ENCODE measurements around the gene PLGRKT.
A peak's percentile ranks its signal among the peaks of the same experiment; 100 is the strongest.
"Not testable (repeated sequence)": the region's sequence is repeated elsewhere in the genome, so short reads cannot be mapped to it uniquely, and the experiment has no call there.

PLGRKT gene

DNA sequence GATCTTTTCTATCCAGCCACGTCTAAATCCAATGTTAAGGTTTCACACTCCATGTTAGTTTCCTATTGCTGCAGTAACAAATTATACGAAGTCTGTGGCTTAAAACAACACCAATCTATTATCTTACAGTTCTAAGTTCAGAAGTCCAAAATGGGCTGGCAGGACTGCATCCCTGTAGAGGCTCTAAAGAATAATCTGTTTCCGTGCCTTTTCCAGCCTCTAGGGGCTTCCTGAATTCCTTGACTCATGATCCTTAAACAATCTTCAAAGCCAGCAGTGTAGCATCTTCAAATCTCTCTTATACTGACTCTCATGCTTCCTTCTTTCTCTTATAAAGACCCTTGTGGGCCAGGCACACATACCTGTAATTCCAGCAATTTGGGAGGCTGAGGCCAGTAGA lies 6.8 kb downstream of the PLGRKT start:
- DNase-seq (ENCODE audit: low read depth), result no peak

DNA sequence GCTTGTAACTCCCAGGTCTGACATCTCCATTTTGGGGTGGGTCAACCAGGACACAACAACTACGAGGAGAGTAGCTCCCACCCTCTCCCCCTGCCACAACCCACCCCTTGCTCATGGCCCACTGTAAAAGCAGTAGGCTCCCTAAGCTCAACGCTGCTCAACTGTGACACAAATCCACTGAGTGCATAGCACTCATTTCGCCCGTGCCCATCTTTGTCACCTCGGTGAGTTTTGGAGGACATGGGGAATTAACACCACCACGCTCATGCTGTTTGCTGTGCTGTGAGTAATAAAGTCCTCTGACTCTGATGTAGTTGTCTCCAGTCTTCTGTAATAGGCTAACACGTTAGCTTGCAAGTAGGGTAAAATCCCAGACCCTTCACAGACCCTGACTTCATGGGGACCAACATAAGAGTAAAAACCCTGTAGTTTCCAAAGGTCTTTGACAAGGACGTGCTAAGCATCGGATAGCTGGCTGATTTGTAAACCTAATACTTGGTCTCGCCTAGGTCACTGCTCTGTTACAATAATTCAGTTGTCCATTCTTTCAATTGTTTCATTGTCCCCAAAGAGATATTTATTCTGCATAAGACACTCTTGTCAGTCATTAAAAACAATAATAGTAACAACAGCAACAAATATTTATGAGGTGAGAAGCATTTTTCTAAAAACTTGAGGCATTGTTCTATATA lies 7.7 kb downstream of the PLGRKT start:
- DNase-seq (ENCODE audit: low read depth), result no peak

DNA sequence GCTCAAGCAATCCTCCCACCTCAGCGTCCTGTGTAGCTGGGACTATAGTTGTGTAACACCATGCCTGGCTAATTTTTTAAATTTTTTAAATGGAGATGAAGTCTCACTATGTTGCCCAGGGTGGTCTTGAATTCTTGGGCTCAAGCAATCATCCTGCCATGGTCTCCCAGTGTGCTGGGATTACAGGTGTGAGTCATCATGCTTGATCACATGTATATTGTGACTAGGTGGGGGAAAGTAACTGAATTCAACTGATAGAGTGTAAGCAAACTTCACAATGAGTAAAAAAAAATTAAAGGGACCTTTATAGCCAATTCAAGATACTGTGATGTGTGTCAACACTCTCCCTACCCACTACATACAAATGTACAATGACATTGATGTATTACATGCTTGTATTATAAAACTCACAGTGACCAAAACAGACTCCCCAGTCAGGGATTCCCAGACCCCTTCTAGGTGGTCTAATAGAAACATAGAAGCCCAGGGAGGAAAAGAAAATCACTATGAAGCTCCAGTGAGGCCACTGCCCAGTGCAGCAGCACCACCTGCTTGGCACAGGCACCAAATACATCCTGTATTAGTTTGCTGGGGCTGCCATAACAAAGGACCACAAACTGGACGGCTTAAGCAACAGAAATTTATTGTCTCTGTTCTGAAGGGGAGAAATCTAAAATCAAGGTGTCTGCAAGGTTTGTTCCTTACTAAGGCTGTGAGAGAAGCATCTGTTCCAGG lies 8.8 kb downstream of the PLGRKT start:
- DNase-seq (ENCODE audit: low read depth), result no peak

DNA sequence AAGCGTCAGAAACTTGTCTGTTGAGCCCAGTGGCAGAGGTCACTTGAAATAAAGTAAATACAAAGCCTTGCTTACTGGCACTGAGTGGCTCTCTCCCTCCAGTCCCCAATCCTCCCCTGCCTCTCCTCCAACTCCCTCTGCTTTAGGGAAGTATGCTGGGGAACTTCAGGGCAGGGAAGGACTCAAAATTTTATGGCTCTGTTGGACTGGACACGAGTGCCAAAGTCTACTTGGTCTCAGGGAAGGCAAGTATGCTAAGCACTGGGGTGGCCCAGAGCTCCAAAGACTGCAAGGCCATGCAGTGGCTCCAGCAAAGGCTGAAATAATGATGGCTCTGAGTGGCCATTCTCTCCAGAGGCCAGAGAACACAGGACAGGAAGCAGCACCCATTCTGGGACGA lies 9.6 kb downstream of the PLGRKT start:
- no peak for DNase-seq (ENCODE audit: low read depth)

DNA sequence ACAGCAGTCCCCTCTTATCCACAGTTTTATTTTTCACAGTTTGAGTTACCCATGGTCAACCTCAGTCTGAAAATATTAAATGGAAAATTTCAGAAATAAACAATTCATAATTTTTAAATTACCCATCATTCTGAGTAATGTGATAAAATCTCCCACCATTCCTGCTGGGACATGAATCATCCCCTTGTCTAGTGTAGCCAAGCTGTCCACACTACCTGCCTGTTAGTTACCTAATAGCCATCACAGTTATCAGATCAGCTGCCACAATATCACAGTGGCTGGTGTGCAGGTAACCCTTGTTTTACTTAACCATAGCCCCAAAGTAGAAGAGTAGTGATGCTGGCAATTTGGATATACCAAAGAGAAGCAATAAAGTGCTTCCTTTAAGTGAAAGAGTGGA lies 10.7 kb downstream of the PLGRKT start:
- no peak for DNase-seq (ENCODE audit: low read depth)

DNA sequence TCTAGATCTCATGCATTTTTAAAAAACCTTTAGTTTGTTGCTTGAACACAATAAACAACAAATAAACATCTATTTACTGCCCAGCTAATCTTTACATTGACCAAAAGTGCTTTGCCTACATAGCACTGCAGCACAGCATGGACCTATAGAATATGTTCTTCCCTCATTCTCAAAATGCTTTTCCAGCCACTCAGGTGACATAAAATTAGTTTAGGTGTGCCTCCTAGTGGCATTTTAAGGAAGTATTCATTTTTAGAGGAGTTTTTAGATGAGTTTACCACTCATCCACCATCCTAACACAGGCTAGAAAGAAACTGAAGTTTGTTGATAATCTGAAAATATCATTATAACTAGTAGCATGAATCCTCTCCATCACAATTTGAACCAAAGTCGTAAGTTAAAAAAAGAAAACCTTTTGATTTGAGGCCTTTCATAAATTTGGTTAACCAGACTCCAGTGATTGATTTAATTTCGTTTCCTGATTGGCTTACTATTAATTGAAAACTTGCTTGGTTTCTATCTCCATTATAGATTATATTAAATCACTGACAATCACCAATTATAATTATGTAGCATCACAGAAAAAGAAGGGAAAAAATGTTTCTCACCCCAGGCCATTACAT lies 12.6 kb downstream of the PLGRKT start:
- no peak for DNase-seq (ENCODE audit: low read depth)

DNA sequence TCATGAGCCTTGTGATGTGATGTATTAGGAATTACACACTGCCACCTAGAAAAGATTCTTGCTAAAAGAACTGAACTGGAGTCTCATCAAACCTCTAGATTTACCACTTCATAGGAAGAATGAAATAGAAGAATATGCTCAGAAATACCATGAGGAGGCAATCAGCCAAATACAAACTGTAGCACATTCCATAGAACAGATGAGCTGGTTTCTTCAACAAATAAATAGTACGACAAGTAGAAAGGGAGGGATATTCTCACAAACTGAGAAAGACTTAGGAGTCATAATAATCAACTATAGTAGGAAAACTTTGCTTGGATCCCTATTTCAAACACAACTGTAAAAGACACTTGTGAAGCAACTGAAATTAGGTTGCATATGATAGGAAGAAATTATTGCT lies 15.4 kb downstream of the PLGRKT start:
- no peak for DNase-seq (ENCODE audit: low read depth)

DNA sequence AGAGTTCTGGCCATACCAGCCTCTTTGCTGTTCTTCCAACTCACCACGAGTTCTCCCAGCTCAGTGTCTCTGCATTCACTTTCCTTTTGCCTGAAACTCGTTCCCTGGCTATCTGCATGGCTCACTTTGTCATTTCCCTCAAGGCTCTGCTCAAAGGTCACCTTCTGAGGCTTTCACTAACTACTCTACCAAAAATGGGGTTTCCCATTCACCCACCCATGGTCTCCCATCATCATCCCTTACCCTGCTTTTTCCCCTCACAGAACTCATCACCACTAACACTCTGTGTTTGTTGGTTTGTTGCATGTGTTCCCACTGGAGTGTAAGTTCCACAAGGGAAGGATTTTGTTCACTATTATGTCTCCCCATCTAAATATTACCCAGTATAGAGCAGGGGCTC lies 16.6 kb downstream of the PLGRKT start:
- DNase-seq (ENCODE audit: low read depth), result no peak

DNA sequence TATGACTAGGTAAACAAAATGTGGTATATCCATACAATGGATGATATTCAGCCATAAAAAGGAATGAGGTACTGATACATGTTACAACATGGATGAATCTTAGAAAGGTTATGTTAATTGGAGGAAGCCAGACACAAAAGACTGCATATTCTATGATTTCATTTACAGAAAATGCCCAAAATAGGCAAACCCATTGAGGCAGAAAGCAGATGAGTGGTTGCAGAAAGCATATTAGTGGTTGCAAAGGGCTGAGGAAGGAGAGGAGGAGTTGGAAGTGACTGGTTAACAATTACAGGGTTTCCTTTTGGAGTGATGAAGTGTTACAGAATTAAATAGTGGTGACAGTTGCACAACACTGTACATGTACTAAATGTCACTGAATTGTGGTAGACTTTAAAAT lies 17.7 kb downstream of the PLGRKT start:
- no peak for DNase-seq (ENCODE audit: low read depth)

DNA sequence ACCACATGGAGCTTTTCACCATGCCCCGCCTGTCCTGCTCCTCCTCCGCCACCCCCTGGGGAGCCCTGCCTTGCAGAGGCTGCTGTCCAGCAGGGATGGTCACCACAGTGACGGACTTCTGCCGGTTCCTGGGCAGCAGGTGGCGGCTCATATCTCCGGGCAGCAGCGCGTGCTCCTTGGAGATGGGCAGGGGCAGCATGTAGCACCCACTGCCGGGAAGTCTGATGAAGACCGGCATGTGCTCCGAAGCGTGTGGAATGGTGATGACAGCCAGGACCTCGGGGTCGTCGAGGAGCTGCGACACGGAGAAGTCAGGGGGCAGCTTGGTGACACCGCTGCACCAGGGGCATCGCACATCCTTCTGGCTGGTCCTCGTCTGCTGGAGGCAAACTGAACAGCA lies 19.2 kb downstream of the PLGRKT start:
- no peak for DNase-seq (ENCODE audit: low read depth)

DNA sequence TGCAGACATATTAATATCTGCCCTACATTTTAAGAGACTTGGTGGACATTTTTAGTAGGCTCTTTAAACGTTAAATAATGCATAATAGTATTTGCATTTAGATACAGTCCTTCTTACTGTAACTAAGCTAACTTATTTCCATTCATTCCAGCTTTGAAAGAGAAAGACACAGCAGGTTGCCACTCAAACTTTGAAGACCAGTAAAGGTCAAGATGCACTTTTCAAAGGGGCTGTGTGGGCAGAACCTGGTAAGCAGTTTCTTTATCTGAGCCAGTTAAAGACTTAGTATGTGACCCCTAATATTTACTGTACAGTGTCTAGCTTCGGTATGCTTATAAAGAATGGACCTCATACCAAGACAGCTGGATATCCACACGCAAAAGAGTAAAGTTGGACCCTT lies 20.8 kb downstream of the PLGRKT start:
- no peak for DNase-seq (ENCODE audit: low read depth)

DNA sequence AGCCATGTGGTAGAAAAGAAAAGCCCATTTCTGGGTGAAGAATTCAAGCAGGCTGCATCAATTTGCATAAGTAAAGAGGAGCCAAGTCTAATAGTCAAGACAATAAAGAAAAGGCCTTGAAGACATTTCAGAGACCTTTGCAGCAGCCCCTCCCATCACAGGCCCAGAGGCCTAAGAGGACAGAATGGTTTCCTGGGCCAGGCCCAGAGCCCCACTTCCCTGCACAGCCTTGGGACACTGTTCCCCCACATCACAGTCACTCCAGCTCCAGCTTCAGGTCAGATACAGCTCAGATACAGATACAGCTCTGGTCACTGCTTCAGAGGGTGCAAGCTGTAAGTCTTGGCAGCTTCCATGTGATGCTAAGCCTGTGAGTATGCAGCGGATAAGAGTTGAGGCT lies 29.1 kb downstream of the PLGRKT start:
- DNase-seq (ENCODE audit: low read depth), result no peak

DNA sequence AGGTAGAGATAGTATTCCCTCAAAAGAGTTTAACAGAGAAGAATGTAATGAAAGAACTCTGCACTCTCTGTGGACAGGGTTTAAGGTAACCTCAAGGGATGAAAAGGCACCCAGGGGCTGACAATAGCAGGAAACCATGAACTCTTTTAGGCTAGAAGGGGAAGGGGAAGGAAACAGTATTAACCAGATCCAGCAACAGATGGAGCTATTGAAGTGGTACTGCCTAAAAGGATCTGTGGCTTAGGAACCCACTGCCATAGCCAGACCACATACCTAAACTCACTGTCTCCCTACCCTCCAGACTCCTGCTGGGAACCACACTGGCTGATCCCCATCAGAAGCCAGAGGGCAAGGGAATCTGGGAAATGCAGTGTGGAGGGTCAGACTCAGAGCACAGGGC lies 35.5 kb downstream of the PLGRKT start:
- no peak for DNase-seq (ENCODE audit: low read depth)

DNA sequence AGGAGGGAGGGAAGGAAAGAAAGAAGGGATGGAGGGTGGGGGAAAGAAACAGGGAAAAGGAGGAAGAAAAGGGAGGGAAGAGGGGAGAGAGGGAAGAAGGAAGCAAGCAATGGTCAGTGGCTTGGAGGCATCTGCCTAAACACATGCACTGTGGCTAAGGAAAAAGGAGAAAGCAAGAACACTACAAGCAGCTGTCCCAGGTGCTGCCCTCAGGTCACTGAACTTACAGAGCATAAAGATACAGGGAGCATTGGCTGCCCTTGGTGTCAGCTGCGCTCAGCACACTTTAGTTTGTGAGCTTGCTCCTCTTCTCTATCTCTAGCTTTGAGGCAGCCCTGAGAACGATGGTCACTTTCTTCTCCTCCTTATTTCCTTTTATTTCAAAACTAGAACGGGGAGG lies 40.2 kb downstream of the PLGRKT start:
- not testable (repeated sequence) for DNase-seq (ENCODE audit: low read depth)

DNA sequence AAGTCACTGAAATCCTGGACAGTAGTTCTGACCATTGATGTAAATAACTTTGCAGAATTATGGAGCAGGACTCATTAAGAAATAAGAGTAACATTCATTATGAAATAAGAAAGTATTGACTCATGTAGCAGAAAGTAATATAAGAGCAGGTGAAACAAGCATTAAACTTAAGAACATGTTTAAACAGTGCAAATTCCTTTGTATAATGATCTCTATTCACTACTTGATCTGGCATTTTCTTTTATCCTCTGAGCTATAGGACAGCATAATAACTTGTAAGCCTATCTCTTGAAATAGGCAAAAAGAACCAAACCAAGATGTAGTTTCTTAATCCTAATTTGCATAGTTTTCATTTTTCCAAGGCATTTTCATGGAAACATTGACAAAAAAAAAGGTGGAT lies 42.3 kb downstream of the PLGRKT start:
- DNase-seq (ENCODE audit: low read depth), result no peak

DNA sequence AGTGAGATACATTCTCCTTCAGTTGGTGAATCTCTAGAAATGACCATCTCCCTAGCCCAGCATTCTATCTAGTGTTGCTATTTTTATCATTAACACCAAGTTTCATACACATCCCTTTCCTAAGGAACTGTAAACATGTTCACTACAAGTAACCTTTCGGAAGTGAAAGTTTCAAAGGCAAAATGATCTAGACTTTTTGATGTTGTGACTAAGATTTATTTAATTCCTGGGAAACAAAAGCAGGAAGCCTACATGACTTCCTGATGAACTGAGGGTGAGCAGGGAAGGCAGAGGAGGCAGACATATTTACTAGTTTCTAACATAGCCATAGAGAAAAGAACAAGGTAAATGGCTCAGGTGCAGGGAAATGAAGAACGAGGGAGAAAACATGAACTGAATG lies 43.7 kb downstream of the PLGRKT start:
- DNase-seq (ENCODE audit: low read depth), result not testable (repeated sequence)

DNA sequence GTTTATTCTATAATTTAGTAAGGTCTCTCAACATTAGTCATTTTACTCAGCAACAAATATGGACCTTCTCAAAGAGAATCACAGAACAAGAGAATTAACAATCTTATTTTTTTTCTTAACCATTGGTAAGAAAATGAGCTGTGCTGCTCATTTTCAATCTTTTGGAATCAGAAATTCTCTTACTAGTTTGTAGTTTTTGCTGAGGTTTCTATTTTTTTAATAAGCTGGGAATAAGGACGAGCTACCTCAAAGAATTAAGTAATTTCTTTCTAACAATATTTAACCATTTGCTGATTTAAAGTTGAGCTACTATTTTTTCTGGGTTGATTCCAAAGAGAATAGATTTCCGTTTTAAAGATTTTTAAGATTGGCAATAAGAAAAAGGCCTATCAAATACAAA lies 44.2 kb downstream of the PLGRKT start:
- no peak for DNase-seq (ENCODE audit: low read depth)

DNA sequence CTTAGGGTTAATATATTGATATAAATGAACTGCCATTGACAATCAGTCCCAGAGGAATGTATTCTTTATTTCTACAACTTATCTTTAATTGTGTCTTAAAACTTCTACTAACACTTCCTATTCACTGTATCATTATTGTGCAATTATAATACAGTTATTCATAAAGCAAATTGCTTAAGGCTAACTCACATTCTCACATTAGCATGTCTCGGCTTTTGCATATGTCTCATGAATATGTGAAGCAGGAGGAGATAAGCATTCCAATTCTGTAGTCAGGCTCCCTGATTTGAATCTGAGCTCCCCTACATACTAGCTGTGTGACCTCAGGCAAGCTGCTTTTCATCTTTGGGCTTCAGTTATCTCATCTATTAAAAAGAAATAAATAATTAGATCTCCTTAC lies 45.4 kb downstream of the PLGRKT start:
- DNase-seq (ENCODE audit: low read depth), result no peak

DNA sequence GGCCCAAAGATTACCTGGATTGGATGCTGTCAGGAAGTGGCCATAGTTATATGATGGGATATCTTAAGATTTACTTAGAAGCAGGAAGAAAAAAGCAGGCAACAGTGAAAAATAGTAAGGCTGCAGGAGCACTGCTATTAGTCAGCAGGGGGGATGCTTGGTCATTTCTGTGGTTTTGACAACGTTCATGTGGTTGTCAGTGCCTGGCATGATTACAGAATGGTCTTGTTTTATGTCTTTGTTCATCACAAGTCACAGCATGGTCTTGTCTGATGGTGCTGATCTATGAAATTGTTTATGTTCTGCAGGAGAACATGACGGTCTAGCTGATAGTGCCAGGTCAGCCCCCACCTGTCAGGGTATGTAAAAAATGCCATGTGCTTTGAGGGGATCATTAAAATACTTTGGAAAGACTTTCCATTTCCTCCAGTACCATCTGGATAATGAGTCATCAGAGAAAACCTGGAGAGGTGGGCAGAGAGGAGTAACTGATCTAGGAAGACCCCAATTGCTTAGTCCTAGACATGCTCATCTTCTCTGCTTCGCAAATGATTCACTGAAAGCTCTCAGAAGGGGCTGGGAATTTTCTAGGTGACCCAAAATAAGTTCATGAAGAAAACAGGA lies 48.5 kb downstream of the PLGRKT start:
- DNase-seq (ENCODE audit: low read depth), result peak; percentile 73

DNA sequence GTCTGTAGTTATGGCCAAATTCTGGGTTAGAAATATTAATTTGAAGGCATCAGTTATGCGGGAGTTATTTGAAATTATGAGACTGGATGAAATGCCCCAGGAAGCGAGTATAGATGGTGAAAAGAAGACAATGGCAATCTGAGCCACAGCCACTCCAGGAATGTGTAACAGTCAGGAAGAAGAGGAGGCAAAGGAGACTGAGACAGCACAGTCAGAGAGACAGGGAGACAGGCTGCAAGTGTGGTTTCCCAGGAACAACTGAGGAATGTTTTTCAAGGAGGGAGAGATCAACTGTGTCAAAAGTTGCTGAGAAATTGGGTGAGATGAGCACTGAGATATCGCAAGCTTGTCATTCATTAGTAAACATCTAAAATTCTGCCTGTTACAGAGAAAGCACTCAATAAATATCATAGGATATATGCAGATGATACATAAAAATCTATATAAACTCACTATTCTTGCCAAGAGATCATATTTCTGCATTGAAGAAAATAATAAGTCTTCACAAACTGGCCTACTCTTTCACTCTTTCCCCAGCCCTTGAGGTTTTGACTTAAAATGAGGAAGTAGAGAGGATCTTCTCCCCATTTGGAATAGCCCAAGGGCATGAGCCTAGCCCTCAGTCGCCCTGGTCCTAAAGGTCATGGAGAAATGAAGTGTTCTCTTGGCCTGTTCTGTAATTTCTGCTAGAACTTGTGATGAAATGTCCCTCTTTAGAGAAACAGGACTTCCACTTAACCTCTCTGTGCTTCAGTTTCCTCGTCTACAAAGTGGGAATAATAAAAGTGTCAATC lies 49.5 kb downstream of the PLGRKT start:
- DNase-seq (ENCODE audit: low read depth), result no peak

DNA sequence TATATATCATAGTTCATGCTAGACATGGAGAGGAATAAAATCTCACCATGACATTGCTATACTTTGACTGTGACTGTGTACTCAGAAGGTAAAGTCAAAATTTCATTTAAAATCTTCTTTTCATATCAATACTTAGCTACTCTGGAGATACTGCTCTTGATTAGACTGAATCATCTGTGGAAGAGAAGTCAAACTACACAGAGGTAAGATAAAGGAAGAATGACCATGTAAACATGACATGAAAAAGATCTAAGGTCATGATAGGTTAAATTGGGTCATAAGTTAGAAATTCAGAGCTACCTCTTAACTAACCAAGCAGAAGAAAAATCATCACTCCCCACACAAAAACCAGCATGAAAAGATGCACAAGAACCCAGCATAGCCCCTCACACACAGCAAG lies 53.3 kb downstream of the PLGRKT start:
- DNase-seq (ENCODE audit: low read depth), result no peak

DNA sequence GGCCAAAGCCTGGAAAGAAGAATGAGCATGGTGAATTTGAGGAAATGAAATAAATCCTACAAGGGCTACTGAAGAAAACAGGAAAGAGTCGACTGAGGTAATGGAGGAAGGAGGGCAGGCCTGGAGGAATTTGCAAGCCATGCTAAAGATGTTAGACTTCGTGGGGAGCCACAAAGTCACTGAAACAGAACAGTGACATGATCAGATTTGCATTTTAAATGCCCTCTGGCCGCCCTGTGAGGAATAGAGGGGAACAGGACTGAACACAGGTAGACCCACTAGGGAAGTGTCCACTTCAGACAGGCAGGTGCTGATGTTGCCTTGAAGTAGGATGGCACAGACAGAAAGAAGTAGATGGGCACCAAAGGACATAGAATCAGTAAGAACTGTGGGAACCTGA lies 55.2 kb downstream of the PLGRKT start:
- DNase-seq (ENCODE audit: low read depth), result no peak

All from HS-5 (cell line).